ENCODE results near the gene ZNF185. TPM values are rescaled to one million over a fixed set of nuclear protein-coding genes. Genes with fewer than 3 reads are reported as not detected.

Gene ZNF185
- total RNA-seq, 1 experiment from 2014 or later: 15.8 TPM

GRCh38 chrX:152861116-152861515 lies 36.8 kb upstream of the ZNF185 start:
- no peak for TF ChIP-seq SIN3A (IDR thresholded peaks at IDR 0.05; ENCODE audit: low read depth)
- TF ChIP-seq CEBPB (IDR thresholded peaks at IDR 0.05; ENCODE audit: low read depth): no peak
- no peak for TF ChIP-seq ELF1 (IDR thresholded peaks at IDR 0.05; ENCODE audit: borderline replicate concordance, low read depth)
- no peak for TF ChIP-seq SRF (IDR thresholded peaks at IDR 0.05; ENCODE audit: low read depth)
- no peak for TF ChIP-seq YY1 (IDR thresholded peaks at IDR 0.05; ENCODE audit: extremely low read depth, insufficient replicate concordance, low read depth, low read length)
- TF ChIP-seq RAD21 (IDR thresholded peaks at IDR 0.05; ENCODE audit: low read depth): no peak
- TF ChIP-seq ZFX (IDR thresholded peaks at IDR 0.05): no peak
- no peak for TF ChIP-seq EGR1 (IDR thresholded peaks at IDR 0.05; ENCODE audit: low read depth)
- TF ChIP-seq REST (IDR thresholded peaks at IDR 0.05; ENCODE audit: low read depth): no peak
- no peak for TF ChIP-seq ATF3 (IDR thresholded peaks at IDR 0.05)
- no peak for TF ChIP-seq JUND (IDR thresholded peaks at IDR 0.05)
- no peak for TF ChIP-seq POLR2A (IDR thresholded peaks at IDR 0.05; ENCODE audit: borderline replicate concordance, extremely low read depth, insufficient read depth, insufficient read length)
- TF ChIP-seq FOSL1 (IDR thresholded peaks at IDR 0.05; ENCODE audit: low read depth): no peak
- no peak for TF ChIP-seq CTCF (IDR thresholded peaks at IDR 0.05 in 2 of 3, conservative IDR thresholded peaks at IDR 0.05 in 1 of 3; ENCODE audit: borderline replicate concordance in 1 of 3, insufficient read depth in 1 of 3, low read depth in 2 of 3, low read length in 2 of 3)
- TF ChIP-seq EZH2phosphoT487 (IDR thresholded peaks at IDR 0.05; ENCODE audit: borderline replicate concordance): no peak
- TF ChIP-seq CBX3 (IDR thresholded peaks at IDR 0.05; ENCODE audit: low read depth): no peak
- TF ChIP-seq MAX (IDR thresholded peaks at IDR 0.05): no peak
- no peak for TF ChIP-seq ZNF274 (IDR thresholded peaks at IDR 0.05; ENCODE audit: low read depth, low read length)
- no peak for TF ChIP-seq TCF7L2 (IDR thresholded peaks at IDR 0.05; ENCODE audit: borderline replicate concordance, extremely low read depth, insufficient read depth, insufficient read length)
- TF ChIP-seq ZBTB33 (IDR thresholded peaks at IDR 0.05; ENCODE audit: extremely low read depth, insufficient replicate concordance, low read length): no peak
- ChIA-PET CTCF (no interaction called here), RAD21 (ENCODE audit: low non-redundant PET in 1 of 2, low total read pairs in 2 of 2, uncharacterized antibody in 2 of 2, unreplicated experiment in 2 of 2) (no interaction called here), POLR2A (no interaction called here)
- no peak overlapping the region for H3K4me2 ChIP-seq (ENCODE audit: low read length)
- no peak overlapping the region for H2AFZ ChIP-seq (ENCODE audit: low read depth, low read length, poor library complexity, severe bottlenecking)
- H3K9me2 ChIP-seq (ENCODE audit: insufficient read depth): no peaks in the 10 kb centered on the region
- ATAC-seq (no peak), DNase-seq (ENCODE audit: low read depth, low spot score) (no peak)
- H3K9ac ChIP-seq (ENCODE audit: low read length): no peak overlapping the region
- no peaks in the 10 kb centered on the region; a peak in 1 of 4 replicates for H3K36me3 ChIP-seq (ENCODE audit: control insufficient read depth in 1 of 2, insufficient read depth in 2 of 2, low read length in 2 of 2)
- no peaks in the 10 kb centered on the region for H4K20me1 ChIP-seq (ENCODE audit: insufficient read depth)
- no peaks in the 10 kb centered on the region for H3K4me1 ChIP-seq (ENCODE audit: control insufficient read depth in 1 of 2, insufficient read depth in 2 of 2, low read length in 2 of 2)
- no peak overlapping the region for H3K27ac ChIP-seq (ENCODE audit: low read depth, low read length)
- H3K9me3 ChIP-seq (ENCODE audit: control insufficient read depth in 1 of 2, insufficient read depth in 1 of 2, low read depth in 1 of 2, low read length in 2 of 2): no peaks in the 10 kb centered on the region
- no peaks in the 10 kb centered on the region for H3K79me2 ChIP-seq (ENCODE audit: insufficient read depth, low read length)
- intact Hi-C loops (cut with micrococcal nuclease): no loop called here
- H3K4me3 ChIP-seq (replicated peaks in 1 of 2; ENCODE audit: low read depth in 1 of 2, low read length in 2 of 2): no peak overlapping the region
- no peaks in the 10 kb centered on the region for H3K27me3 ChIP-seq (ENCODE audit: insufficient read depth, low read length)
- no TSS peak for BruUV-seq (replicated peaks)

Measured in HCT116 (cell line).